GM19452 (cell line): ENCODE data around the gene ACOT4.
"Not testable (repeated sequence)": the region's sequence is repeated elsewhere in the genome, so short reads cannot be mapped to it uniquely, and the experiment has no call there.

Source experiments
- ATAC-seq: cut with Tn5 transposase; IDR thresholded peaks from one replicate; pipeline ENCODE4 v1.9.1; 2021; ENCODE audit not compliant: unreplicated experiment

ACOT4 gene

DNA sequence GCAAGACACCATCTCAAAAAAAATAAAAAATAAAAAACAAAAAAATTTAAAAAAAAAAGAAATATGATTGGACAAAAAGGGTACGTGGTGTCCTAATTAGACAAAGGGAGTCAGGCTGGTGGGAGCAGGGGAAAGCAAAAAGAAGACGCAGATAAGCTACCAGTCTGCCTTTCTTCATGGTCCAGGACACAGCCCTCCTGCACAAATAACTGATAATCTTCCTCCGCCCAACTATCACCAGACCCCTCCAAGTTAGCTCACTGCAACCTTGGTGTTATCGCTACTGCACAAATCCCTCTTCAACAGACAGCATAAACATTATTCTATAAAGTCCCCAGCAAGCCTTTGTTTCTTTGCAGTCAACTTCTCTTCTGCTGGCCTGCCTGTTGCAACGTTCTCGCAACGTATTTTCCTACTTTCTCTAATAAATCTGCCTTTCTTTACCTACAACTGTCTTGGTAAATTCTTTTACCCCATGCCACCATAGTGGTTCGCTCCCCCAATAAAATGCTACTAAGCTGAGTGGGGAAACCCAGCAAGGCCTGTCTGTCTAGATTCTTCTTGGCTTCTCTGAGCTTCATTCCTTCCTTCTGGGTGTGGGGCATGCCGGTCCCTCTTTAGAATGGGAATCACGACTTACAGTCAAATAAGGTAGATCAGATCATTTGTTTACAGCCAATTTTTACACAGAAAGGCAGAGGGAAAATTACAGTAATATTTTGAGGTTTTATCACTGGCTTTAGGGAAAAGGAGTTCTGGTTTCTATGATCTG, 38.5 kb downstream of the ACOT4 start:
- ATAC-seq: no peak

DNA sequence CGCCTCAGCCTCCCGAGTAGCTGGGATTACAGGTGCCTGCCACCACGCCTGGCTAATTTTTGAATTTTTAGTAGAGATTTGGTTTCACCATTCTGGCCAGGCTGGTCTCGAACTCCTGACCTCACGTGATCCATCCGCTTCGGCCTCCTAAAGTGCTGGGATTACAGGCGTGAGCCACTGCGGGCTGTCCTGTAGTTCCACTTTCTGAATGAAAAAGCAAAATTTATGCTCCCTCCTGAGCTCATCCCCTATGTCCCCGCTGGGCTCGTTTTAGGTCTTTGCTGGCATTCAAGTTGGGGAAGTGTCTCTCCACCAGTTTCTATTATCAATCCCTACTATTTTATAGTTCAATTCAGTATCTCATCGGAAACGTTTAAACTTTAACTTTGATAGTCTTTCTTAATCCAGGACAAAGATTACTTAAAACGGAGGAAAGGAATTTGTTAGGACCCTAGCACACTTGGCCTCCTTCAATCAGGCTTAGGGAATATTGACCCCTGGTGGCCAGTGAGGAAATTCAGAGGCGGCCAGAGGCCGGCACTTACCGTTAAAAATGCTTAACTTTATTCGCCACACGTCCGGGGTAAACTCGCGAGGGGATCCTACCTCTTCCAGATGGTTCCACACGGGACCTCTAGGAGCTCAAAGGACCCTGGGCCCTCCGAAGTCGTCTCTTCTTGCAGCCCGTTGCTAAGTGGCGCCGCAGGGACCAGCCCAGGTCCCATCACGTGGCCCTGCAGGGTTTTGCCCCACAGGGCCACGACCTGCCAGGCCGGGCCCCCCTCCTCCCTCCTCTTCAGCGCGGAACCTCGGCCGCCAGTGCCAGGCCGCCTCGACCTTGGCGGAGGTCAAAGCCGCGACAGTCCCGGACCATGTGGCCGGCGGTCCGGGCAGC, 41.7 kb downstream of the ACOT4 start:
- ATAC-seq: no peak

DNA sequence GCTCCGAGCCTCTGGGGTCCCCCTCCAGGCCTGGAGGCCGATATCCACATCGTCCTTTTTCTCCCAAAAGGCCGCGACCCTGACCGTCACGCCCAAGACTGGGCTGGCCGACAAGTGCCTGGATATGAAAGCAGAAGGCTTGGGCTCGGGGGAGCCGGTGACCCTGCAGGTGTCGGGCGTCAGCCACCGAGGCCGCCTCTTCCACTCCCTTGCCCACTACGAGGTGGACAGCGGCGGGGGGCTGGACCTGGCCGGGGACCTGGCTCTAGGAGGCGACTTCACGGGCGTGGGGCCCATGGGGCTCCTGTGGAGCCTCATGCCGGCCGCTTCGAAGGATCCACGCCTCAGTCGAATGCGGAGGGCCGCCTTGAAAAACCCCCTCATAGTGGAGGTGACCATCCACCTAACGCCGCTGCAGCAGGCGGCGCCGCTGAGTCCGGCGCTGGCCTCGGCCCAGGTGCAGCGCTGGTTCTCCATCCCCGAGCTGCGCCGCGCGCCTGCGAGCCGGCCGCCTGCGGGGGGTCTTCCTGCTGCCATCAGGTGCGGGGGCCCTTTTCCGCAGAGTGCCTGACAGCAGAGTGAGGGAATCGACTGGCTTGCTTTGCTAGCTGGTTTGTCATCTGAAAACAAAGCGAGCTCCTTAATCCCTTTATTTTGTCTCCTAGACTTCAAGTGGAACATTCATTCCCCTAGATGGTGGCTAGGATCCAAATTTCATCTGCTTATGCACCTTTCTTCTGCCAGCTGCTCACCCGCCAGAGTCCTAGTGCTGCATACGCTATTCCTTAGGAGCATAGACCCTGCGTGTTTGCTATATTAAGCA, 42.5 kb downstream of the ACOT4 start:
- ATAC-seq: no peak

DNA sequence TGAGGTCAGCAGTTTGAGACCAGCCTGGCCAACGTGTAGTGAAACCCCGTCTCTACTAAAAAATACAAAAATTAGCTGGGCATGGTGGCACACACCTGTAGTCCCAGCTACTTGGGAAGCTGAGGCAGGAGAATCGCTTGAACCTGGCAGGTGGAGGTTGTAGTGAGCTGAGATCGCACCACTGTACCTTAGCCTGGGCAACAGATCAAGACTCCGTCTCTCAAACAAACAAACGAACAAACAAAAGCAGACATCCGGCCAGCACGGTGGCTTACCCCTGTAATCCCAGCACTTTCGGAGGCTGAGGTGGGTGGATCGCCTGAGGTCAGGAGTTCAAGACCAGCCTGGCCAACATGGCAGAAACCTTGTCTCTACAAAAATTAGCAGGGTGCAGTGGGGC, 44.7 kb downstream of the ACOT4 start:
- not testable (repeated sequence) for ATAC-seq

DNA sequence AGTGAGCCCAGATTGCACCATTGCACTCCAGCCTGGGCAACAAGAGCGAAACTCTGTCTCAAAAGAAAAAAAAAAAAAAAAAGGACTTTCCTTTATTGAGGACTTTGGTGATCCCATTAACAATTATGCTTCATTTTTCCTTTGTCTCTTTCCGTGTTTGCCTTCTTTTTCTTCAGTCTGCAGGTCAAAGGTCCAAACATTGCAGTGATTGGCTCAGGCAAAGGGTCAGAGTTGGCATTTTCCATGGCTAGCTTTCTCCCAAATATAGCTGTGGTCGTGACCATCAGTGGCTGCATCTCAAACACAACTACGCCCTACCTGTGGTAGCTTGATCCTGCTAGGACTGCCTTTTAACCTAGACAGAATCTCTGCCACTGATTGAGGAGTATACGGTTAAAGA, 46.2 kb downstream of the ACOT4 start:
- ATAC-seq: no peak

DNA sequence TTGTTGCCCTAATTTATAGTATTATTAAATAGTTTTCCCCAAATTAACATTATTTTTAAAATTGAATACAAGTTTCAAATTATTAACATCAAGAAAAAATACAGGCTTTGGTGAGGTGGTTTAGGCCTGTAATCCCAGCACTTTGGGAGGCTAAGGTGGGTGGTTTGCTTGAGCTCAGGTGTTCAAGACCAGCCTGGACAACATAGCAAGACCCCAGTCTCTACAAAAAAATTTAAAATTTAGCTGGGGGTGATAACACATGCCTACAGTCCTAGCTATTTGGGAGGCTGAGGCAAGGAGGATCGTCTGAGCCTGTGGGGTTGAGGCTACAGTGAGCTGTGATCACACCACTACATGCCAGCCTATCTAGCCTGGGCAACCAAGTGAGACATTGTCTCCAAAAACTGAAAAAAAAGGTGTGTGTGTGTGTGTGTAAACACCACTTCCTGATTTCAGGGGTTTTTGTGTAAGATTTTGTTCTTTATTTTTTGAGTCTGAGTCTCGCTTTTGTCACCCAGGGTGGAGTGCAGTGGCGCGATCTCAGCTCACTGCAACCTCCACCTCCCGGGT, 49.2 kb downstream of the ACOT4 start:
- ATAC-seq: no peak

DNA sequence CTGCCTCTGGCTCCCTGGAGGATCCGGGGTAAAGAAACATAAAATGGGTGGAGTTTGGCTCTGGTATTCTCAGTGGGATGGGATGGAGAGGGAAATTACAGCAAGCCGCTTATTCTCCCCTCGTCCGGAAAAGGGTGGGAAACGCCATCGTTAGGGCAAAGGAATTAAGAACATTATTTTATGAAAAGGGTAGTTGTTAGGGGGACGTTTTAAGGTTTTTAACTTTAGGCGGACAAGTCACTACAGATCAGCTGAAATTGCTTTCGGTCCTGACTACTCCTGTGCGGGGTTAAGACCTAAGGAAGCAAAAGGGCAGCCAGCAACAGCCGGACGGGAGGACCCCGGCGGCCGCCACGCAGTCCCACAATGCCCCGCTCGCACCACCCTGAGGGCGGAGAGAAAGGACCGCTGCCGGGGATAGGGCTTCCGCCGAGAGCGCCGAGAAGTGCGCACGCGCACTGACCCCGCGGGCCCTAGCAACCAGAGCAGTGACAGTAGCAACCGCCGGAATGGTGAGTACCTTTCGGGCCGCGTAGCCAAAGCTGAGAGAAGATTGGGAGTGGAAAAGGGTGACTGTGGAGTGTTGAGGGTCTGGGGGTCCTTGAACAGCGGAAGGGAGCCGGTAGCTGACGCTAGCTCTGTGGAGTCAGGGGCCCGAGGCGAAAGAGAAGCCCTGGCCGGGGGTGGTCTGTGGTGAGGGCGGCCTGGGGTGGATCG, 53.0 kb downstream of the ACOT4 start, which contains the start of gene DNAL1:
Gene DNAL1, plus strand, starts transcription at position 456 of the 717 bp plus-strand sequence. Its CDS starts 54 bp downstream, at position 510.
- peak; percentile 97 for ATAC-seq

DNA sequence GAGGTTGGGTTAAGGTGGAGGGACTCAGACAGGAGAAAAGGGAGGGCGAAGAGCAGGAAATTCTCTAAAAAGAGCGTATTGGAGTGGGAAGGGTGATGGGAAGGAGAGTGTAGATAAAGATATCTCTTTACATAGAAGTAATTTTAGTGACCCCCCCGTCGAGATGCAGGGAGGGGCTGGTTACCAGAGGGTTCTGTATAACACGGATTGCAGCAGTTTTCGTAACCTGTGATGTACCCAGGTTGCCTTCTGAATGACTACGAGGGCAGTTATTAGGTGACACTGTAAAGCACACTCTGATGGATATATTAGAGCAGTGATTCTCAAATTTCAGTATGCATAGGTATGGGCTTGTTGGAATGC, 53.6 kb downstream of the ACOT4 start:
- no peak for ATAC-seq
